Smooth muscle cell (in vitro differentiated cells): ENCODE results near the gene SMOC2. TPM values are rescaled to one million over a fixed set of nuclear protein-coding genes. Genes with fewer than 3 reads are reported as not detected.

Experiments used
- DNase-seq: peaks from one replicate; lab custom pipeline; 2025; ENCODE audit not compliant: unreplicated experiment; lab: John Stamatoyannopoulos, UW
- H2AFZ ChIP-seq: fragments of 200-600 bp; sonication (generic); 2 replicates; pipeline ENCODE4 v1.6.0; 2016; ENCODE audit warnings: antibody characterized with exemption, low read depth, mild to moderate bottlenecking
- H3F3A ChIP-seq: fragments of 200-600 bp; sonication (generic); 2 replicates; pipeline ENCODE4 v1.6.0; 2017; ENCODE audit warnings: antibody characterized with exemption, low read depth
- H3K27ac ChIP-seq: fragments of 200-600 bp; sonication (generic); 2 replicates; pipeline ENCODE4 v1.5.1; 2016; ENCODE audit warnings: low read depth, mild to moderate bottlenecking
- H3K27me3 ChIP-seq: fragments of 200-600 bp; sonication (generic); 2 replicates; pipeline ENCODE4 v1.6.1; 2016; ENCODE audit warnings: low read depth, mild to moderate bottlenecking
- H3K36me3 ChIP-seq: fragments of 200-600 bp; sonication (generic); 2 replicates; pipeline ENCODE4 v1.5.1; 2016; ENCODE audit warnings: low read depth
- H3K4me1 ChIP-seq: fragments of 200-600 bp; sonication (generic); 2 replicates; pipeline ENCODE4 v1.5.1; 2016; ENCODE audit warnings: low read depth
- H3K4me2 ChIP-seq: fragments of 200-600 bp; sonication (generic); 2 replicates; pipeline ENCODE4 v1.6.0; 2016; ENCODE audit warnings: mild to moderate bottlenecking
- H3K4me3 ChIP-seq: fragments of 200-600 bp; sonication (generic); 2 replicates; pipeline ENCODE4 v1.5.1; 2016; ENCODE audit warnings: mild to moderate bottlenecking
- H3K79me2 ChIP-seq: fragments of 200-600 bp; sonication (generic); 2 replicates; pipeline ENCODE4 v1.6.0; 2016; ENCODE audit warnings: low read depth, mild to moderate bottlenecking
- H3K9ac ChIP-seq: fragments of 200-600 bp; sonication (generic); 2 replicates; pipeline ENCODE4 v1.6.0; 2016; ENCODE audit warnings: low read depth
- H3K9me3 ChIP-seq: fragments of 200-600 bp; sonication (generic); replicated peaks from 2 replicates; pipeline ENCODE4 v1.5.1; 2016; ENCODE audit warnings: low read depth
- H4K20me1 ChIP-seq: fragments of 200-600 bp; sonication (generic); 2 replicates; pipeline ENCODE4 v1.6.0; 2016; ENCODE audit warnings: low read depth
- WGBS: methylation state at CpG from one replicate; pipeline ENCODE4 v1.1.7; 2016; ENCODE audit warnings: low lambda C conversion rate; 5-methylcytosine and 5-hydroxymethylcytosine counted together
- polyA plus RNA-seq: library from polyadenylated mRNA; unstranded; fragments of >200 nt; fragmentation: Nextera tagmentation; extraction: Ambion mirVana; gene quantifications from 2 replicates; pipeline ENCODE4 v1.2.1, GENCODE V29; 2016
- total RNA-seq: library from RNA; depleted of rRNA; stranded (reverse); fragments of >200 nt; gene quantifications from 2 replicates; pipeline ENCODE4 v1.2.3, GENCODE V29; 2014
- TF ChIP-seq, protein P1 (sequence below): fragments of 200-600 bp; sonication (generic); IDR thresholded peaks from 2 replicates; pipeline ENCODE4 v1.5.1; 2017; ENCODE audit warnings: borderline replicate concordance, mild to moderate bottlenecking, antibody characterized with exemption; ENCODE audit not compliant: insufficient read depth, poor library complexity, severe bottlenecking

Gene SMOC2
- total and polyA plus RNA-seq, 2 experiments from 2014 or later, result 0.63 to 1.2 TPM

DNA sequence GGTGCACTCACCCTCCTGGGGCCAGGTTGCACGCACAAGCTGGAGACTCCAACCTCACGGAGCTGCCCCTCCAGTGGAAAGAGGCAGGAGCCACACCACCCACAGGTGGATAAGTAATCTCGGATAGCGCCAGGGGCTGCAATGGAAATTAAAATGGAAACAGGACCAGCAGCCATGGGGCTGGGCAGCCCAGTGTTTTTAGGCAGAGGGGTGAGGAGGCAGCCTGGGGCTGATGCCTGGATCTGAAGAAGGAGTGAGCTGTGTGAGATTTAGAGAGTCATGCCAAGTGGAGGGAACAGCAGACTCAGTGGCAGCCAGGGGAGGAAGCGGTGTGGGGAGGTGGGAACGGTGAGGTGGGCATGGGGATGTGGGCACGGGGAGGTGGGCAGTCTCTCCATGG, 275.6 kb downstream of the SMOC2 start:
- no peak overlapping the region for H3K4me2 ChIP-seq
- no peaks in the 10 kb centered on the region for H4K20me1 ChIP-seq
- H3K27me3 ChIP-seq, result no peaks in the 10 kb centered on the region
- H3K9ac ChIP-seq, result no peak overlapping the region
- TF ChIP-seq, protein P1, sequence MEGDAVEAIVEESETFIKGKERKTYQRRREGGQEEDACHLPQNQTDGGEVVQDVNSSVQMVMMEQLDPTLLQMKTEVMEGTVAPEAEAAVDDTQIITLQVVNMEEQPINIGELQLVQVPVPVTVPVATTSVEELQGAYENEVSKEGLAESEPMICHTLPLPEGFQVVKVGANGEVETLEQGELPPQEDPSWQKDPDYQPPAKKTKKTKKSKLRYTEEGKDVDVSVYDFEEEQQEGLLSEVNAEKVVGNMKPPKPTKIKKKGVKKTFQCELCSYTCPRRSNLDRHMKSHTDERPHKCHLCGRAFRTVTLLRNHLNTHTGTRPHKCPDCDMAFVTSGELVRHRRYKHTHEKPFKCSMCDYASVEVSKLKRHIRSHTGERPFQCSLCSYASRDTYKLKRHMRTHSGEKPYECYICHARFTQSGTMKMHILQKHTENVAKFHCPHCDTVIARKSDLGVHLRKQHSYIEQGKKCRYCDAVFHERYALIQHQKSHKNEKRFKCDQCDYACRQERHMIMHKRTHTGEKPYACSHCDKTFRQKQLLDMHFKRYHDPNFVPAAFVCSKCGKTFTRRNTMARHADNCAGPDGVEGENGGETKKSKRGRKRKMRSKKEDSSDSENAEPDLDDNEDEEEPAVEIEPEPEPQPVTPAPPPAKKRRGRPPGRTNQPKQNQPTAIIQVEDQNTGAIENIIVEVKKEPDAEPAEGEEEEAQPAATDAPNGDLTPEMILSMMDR, result no peak
- DNase-seq, result no peak
- H3K36me3 ChIP-seq, result no peaks in the 10 kb centered on the region
- H3K4me1 ChIP-seq, result no peaks in the 10 kb centered on the region
- 91% methylated on average over 7 of the region's 7 CpGs for WGBS
- no peak overlapping the region for H3K27ac ChIP-seq
- H3K4me3 ChIP-seq, result no peak overlapping the region
- no peak overlapping the region for H2AFZ ChIP-seq
- no peaks in the 10 kb centered on the region for H3K79me2 ChIP-seq
- no peaks in the 10 kb centered on the region for H3K9me3 ChIP-seq
- no peaks in the 10 kb centered on the region for H3F3A ChIP-seq

- Histone ChIP-seq H3K4me2 (no peak overlapping the region), H3K79me2 (no peaks in the 10 kb centered on the region), H3K27ac (no peak overlapping the region), H3K4me1 (no peaks in the 10 kb centered on the region), H3K4me3 (no peak overlapping the region), H3K36me3 (no peaks in the 10 kb centered on the region), H3K27me3 (no peaks in the 10 kb centered on the region), H3F3A (no peaks in the 10 kb centered on the region), H3K9ac (no peak overlapping the region), H3K9me3 (no peaks in the 10 kb centered on the region), H2AFZ (no peak overlapping the region), H4K20me1 (no peaks in the 10 kb centered on the region)
- TF ChIP-seq, protein P1, result no peak
- no peak for DNase-seq
- WGBS, result 94% methylated on average over 22 of the region's 22 CpGs
Observed at GRCh38 chr6:168717491-168717890, 276.5 kb downstream of the SMOC2 start.

Other genes with a start within 250 kb of the SMOC2 start
- 0.18 TPM in 1 of 2 replicates, not detected in the other for gene DACT2, start 121.4 kb upstream of the SMOC2 start, total RNA-seq
- 0.06 and 0.59 TPM in 2 replicates for gene DACT2, start 121.4 kb upstream of the SMOC2 start, polyA plus RNA-seq